Stimulated activated naive CD8-positive, alpha-beta T cell treated with anti-CD3 and anti-CD28 coated beads, Interleukin-15, Interleukin-2, amounts not matched to agents 100 U/mL and 50 U/mL, for 24 hours (primary cell): ENCODE results near the gene DBX2.
A peak's percentile ranks its signal among the peaks of the same experiment; 100 is the strongest.
"Not testable (repeated sequence)": the region's sequence is repeated elsewhere in the genome, so short reads cannot be mapped to it uniquely, and the experiment has no call there.

Experiments
- ATAC-seq: fragments of 150-1000 bp; cut with Tn5 transposase; one replicate; pipeline ENCODE4 v1.10.0; 2021
- DNase-seq: peaks from one replicate; pipeline ENCODE4 v3.0.0; 2021

Gene DBX2

DNA sequence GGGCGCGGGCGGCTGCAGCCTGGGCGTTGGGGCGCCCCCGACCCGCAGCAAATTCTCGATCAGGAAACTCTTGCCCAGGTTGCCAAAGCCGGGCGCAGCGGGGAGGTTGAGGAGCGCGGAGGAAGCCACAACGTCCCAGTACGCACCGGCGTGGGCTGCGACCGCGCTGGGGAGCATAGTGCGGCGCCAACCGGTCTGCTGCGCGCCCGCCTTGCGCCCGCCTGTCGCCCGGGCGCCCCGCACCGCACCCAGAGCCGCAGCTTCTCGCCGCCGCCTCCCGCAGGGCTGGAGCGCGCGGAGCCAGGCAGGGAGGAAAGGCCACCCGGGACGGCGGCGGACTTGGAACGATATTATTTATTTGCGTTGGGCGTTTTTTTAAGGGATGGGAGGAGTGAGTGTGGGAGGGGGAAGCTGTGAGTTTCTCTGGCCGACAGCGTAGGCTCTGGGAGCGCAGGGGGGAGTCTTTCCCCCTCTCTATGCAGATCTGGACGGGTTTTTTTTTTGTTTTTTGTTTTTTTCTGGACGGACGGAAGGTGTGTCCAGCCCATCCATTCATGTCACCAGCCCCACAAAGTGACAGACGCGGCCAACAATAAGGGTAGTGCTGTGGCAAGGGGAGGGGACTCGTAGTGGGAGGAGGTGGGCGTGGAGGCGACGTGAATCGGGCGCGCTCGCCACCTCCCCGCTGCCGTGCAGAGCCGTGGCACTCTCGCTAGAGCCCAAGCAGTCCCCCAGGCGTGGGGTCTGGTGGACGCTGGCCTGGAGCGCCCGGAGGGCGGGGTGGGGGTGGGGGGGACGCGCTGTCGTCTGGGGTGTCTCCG is at the start of gene DBX2:
TSS of gene DBX2 (minus strand) at position 349 of the 821 bp plus-strand sequence. CDS start at position 177, 172 bp downstream.
- DNase-seq = peak; percentile 9
- peak; percentile 49 for ATAC-seq

DNA sequence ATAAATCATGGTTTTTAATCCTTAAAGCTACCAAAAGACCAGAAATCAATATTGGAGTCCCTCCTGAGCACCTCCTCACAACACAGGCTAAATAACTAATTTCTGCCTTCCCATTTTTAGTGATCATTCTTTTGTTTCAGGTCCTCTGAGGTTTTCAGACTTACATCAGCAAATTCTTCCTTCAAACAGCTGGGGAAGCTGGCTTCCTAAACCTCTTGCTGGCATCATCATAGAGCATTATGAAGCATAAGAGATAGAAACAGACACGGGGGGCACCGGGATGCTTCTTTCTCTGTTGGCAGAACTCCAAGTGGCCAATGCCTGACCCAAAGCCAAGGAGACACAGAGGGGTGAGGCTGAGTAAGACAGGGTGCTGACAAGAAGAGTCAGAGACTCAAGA is 47.9 kb upstream of the DBX2 start:
- ATAC-seq (no peak), DNase-seq (no peak)

DNA sequence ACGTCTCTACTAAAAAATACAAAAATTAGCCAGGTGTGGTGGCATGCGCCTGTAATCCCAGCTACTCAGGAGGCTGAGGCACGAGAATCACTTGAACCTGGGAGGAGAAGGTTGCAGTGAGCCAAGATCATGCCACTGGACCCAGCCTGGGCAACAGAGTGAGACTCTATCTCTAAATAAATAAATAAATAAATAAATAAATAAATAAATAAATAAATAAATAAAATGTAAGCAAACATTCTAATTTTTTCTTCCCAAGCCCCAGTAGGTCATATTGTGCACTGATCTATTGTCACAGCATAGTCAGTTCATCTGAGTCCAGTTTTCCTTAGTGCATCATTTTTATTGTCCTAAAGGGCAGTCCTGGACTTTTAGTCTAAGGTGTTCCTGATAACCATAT is 44.5 kb upstream of the DBX2 start:
- not testable (repeated sequence) for DNase-seq, ATAC-seq

DNA sequence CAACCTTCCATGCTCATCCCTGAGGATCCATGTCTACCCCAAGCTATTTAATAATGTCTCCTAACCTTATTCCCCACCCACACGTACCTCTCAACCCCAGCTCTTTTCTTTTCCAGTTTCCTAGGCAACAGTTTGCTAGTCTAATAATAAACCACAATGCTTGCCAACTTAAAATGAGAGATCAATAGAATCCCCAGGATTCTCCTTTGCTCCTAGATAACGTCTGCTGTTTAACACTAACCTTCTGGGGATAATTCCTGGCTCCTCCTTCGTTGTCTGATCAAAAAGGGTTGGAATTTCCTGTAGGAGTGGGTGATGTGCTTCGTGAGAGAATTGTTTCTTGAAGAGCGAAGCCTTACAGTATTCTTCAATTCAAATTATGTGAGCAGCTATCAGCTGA is 42.2 kb upstream of the DBX2 start:
- DNase-seq (no peak), ATAC-seq (no peak)

DNA sequence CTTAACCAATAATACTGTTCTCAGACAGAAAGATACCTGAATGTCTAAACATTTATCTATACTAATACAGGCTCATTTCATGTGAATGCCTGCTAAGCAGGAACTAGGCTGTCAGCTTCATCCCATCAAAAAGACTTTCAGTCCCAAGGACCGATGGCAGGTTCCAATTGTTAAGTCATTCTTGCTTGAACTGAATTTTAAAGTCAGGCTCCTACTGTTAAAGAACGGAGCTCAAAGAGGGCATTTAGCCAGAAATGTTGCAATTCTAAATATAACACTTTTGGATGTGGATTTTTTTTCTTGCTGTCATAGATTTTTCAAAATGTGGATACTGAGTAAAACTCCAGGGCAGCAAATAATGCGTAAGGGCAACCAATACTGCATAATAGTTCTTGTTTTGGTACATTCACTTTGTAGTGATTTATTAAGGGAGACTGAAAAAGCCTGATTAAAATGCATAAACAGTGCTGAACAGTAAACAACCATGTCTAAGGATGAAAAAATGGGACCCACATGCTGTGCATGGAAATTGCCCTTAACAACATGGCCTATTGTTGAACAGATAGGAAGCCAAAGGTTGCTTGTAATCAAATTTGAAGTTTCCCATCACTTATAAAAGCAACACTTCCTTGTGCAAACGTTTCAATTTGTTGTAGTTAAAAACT is 38.6 kb upstream of the DBX2 start:
- DNase-seq = no peak
- no peak for ATAC-seq

DNA sequence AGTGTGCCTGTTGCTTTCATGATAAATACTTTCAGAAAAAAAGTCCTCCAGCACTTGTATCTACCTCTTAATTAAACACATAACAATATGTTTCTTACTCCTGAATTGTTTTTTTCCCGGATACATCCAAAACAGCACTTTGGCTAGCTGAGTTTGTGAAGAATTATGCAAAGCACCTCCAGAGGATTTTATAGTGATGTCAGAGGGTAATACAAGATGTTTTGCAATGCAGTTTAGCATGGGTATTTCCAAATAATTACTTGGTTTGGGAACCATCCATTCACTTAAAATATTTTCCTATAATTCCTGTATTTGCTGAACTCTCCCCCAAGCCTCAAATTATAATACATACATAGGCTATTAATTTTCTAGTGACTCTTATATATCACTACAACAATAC is 37.7 kb upstream of the DBX2 start:
- ATAC-seq = no peak
- no peak for DNase-seq

DNA sequence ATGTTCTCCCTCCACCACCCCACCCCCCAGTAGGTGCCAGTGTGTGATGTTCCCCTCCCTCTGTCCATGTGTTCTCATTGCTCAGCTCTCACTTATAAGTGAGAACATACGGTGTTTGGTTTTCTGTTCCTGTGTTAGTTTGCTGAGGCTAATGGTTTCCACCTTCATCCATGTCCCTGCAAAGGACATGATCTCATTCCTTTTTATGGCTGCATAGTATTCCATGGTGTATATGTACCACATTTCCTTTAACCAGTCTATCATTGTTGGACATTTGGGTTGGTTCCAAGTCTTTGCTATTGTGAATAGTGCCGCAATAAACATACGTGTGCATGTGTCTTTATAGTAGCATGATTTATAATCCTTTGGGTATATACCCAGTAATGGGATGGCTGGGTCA is 33.3 kb upstream of the DBX2 start:
- ATAC-seq = not testable (repeated sequence)

DNA sequence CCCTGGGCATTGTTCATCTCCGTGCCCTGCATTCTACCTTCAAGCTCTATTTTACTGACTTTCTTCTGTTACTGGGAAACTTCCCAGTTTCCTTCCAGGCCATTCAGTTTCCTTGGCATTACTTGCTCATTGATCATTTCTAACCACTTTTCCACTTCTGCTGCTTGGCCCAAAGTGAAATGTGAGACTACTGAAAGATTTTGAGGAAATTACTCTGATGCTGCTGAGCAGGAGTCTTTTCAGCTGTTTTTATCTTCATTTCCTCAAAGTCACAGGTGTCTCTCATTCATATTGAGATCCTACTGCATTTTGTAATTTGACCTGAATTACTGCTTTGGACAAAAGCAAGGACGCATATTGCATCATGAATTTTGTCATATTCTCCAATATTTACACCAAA is 26.4 kb upstream of the DBX2 start:
- DNase-seq = no peak
- no peak for ATAC-seq

More for the DNA sequence above, 33.3 kb upstream of the DBX2 start:
- not testable (repeated sequence) for DNase-seq

DNA sequence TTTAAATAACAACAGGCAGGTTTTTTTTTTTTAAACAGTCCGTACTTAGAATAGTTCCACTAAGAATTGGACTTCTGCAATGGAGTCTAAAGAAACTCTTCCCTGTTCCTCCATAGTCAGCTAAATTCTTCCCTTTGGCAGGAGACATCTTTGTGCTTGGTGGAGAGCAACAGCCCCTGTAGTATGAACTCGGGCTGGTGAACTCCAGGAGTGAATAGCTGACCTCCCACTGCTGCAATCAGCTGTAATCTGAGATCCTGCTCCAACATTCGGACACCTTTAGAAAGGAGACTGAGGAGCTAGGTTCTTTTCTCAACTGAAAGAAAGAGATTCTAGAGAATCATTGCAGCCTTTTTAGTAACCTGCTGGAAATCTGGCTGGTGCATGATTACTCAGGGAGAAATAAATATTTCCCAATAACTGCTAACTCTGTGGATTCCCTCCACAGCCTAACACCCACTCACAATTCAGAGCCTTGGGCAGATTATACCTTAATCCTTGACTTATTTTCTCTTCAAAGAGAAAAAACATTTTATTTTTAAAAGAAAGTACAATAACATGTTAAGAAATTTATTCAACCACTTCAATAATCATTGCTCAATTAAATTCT is 25.6 kb upstream of the DBX2 start:
- ATAC-seq (no peak), DNase-seq (no peak)

DNA sequence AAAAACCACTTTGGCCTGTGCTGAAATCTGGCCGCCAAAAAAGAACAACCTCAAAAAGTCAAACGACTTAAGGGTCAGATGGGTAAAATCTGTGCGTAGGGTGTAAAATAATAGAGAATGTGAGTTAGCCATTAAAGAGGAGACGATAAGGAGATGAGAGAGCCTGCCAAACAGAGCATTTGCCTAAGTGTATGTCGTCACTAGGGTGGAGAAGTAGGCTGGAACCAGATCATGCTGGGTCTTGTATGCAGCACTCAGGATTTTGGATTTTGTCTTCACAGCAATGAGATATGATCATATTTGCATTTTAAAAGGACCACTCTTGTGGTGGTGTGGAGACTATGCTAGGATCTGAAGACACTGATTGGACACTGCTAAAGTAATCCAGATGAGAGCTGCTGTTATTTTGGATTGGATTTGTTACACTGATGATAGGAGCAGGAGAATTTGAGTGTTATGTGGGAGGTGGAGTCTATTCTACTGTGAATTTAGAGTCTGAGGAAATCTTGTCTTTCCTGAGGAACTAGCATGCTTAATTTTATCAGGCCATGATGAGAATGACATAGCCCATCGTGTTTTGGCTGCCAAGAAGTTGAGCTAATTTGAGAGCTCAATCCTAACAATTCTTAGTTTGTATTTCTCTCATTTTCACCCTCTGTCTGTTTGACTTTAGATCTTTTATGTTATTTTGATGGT is 24.8 kb upstream of the DBX2 start:
- DNase-seq = no peak
- ATAC-seq = no peak

DNA sequence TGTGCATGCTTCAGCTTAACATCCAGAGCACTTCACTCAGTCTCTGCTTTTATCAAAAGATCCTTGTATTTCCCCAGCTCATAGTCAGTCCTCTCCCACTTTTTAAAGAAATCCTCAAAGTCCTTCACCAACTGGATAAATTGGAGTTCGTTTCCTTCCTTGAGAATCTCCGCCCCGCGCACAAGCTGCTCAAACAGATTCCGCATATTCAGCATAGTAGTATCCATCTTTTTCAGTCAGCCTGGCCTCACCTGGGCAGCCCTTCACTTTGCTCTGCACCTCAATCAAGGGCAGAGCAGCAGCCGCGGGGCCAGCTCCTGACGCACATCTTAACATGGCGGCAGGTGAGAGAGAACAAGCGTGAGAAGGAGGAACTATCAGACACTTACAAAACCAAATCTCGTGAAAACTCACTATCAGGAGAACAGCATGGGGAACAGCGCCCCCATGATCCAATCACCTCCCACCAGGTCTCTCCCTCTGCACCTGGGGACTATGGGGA is 14.3 kb upstream of the DBX2 start:
- ATAC-seq (no peak), DNase-seq (no peak)

DNA sequence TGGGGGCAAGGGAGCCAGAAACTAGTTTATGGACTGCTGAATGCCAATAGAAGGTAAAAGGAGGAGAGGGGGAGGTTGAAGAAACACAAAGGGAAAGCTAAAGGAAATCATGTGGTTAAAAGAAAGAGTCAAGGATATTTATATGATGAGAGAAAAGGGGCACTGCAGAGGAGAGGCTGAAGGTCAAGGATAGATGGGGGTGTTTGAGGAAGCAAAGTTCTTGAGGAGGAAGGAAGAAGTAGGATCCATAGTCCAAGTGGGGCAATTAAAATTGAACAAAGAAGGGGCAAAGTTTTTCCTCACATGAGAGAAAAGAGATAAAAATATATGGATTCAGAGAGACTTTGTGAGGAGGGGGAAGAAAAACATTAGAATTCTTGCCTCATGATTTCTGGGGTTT is 10.1 kb upstream of the DBX2 start:
- ATAC-seq = no peak
- no peak for DNase-seq

DNA sequence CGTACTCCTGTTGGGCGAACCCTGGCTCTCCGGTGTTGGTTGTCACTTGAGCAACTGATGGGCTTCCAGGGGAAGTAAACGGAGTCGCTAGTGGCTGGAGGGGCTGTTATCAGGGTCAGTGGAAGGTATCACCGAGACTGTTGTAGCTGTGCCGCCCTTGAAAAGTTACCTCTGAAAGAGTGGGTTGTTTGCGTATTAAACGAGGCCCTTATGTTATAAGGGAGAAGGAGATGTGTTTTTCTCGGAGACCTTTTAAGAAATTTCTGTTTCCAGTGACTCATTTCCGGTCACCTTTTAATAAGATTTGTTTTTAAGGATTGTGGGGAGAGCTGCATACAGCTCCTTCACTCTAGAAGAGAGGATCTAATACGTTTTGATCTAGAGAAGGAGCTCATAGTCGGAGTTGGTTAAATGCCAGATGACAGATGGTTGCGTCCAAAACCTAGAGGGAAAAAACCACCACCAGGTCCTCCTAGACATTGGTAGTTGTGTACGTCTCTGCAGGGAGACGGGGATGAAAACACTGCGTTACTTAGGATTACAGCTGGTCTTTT is 750 bp upstream of the DBX2 start:
- ATAC-seq (no peak), DNase-seq (no peak)

DNA sequence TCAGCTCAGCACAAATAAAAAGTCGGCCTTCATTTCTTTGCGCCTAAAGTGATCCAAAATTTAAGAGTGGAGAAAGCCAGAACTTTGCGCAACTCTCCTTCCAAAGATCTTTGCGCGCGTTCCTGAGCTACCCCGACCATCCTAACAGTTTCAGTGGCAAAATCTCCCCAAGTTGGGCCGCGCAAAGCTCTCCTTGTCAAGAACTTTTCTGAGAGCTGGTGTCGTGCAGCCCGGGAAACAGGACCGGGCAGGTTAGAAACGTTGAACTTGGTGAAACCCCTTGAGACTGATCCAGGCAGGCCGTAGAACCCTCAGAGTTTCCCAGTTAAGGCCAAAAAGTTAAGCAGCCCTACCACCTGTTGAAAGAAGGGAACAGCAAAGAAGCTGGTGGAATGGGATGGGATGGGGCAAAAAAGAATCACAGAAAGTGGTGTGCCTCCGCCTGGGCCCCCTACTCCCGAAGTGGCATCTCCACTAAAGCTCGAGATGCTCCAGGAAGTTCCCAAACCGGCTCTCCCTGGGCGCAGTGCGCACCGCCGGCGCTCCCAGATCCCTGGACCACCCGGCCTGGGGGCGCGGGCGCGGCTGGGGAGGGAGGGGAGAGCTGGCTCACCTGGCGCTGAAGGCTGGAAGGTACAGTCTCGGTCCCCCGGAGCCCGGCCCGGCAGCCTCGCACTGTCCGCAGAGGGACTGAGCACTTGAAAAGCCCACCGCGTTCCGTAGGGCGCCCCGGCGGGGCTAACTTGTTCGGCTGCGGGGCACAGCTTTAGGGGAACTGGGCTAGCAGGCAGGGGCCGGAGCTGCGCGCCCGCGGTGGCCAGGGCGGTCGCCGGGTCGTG is 768 bp downstream of the DBX2 start:
- DNase-seq (no peak), ATAC-seq (no peak)

DNA sequence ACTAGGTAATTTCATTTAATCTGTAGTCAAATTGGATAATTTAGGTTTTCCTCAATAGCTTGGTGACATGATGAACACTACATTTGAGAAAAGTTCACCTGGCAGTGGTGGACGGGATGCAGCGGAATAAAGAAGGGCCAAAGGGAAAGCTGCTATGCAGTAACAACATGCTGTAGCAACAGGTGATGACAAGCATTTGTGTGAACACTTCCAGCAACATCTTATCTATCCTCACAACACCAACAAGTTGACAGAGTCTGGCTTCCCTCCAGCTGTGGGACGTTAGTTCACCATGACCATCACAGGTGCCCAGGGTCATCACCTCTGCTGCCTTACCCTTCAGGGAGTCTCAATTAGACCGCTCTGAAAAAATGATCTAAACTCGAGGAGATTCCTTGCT is 8.3 kb downstream of the DBX2 start:
- DNase-seq (no peak), ATAC-seq (no peak)

DNA sequence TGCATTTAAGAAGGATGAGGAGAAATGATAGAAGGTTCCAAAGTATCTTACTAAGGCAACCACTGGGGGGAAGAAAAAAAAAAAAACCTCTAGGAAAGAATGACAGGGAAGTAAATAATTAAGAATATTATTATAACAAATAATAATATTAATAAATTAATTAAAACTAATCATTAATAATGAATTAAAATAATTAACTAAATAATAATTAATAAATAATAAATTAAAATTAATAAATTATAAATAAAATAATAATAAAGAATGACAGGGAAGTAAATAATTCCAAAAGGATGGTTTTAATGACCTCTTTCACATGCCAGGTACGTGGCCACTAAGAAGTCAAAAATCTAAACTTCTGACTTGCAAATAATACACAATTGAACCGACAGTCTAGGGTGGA is 9.9 kb downstream of the DBX2 start:
- DNase-seq = no peak
- no peak for ATAC-seq

DNA sequence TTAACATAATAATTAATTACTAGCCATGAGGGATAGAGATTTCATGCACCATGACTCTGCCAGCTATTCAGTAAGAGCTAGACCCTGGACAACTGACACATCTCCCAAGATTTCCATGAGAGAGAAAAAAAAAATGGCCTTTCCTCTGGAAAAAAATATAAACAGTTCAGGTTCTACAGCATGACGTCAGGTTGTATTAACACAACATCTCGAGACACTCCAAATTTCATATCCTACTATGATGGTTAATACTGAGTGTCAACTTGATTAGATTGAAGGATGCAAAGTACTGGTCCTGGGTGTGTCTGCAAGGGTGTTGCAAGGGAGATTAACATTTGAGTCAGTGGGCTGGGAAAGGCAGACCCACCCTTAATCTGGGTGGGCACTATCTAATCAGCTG is 11.1 kb downstream of the DBX2 start:
- DNase-seq (no peak), ATAC-seq (no peak)

DNA sequence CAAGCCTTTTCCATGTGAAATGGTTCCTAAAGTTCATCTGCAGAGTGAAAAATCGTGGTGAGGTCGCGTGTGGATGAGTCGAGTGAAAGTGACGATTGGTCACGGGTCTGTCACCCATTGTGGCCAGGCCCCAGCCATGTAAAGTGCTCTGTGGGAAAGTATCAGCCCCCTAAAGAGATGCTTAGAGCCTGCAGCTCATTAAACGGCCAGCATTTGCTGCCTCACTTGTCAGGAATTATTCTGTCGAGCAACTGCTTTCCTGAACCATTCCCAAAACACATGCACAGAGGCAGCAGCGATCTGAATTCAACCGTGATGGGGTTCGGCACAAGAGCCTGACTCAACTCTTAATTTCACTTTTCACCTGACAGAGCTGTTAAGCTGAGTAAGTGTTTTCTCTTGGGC is 16.0 kb downstream of the DBX2 start:
- no peak for DNase-seq
- ATAC-seq = no peak

DNA sequence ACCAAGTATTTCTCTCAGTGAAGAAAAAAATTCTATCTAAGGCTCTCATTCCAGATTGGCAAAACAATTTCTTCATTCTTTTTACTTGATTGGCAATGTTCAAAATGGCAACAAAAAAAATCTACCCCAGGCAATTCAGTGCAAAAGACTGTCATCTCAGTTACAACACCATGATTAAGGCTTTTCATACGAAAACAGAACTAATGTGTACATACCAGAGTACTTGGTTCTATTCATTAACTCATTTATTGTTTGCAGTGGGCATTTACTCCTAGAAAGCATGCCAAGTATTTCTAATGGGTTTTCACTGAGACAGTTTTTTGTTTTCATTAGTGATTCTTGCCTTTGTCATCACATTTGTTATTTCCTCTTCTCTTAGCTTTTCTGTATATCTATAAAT is 33.0 kb downstream of the DBX2 start:
- ATAC-seq (no peak), DNase-seq (no peak)

DNA sequence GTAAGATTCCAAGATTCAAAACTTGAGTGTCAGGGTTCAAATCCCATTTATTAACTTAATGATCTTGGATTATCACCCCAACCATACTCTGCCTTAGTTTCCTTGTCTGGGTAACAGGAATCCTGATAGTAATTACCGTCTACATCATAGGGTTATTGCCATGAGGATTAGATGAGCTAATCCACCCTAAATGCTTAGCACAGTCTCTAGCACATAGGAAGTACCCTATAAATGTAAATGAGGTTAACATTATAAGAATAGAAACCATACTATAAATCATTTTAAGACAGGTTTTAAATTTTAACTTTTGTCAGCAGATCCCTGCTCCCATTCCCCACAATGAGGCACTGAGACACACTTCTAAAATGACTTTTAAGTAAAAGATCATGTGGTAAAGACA is 36.5 kb downstream of the DBX2 start:
- ATAC-seq = no peak
- DNase-seq = no peak

DNA sequence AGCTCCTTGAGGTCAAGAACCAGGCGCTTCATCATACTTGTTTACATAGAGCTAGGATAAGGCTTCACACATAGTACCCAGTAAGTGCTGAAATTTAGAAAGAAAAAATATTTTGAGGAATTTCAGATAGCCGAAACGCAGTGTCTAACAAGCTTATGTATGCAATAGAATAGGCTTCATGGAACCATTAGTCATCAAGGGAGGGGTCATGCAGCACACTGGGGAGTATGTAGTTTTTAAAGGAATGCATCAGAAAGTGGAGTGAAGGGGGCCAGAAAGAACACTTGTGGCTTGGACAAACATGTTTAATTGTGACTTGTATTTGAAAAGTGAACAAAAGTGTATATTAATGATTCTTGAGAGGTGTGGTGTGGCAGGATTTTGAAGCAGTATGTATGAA is 38.1 kb downstream of the DBX2 start:
- DNase-seq (no peak), ATAC-seq (no peak)
